NT2/D1 (cell line): Measurements from ENCODE around the gene KIF6.
"Not testable (repeated sequence)": the region's sequence is repeated elsewhere in the genome, so short reads cannot be mapped to it uniquely, and the experiment has no call there.

Experiments
- YY1 ChIP-seq: IDR thresholded peaks from 2 replicates; pipeline ENCODE4 v1.6.1; 2011; ENCODE audit not compliant: insufficient read length, insufficient read depth
- ZNF274 ChIP-seq: IDR thresholded peaks from 2 replicates; pipeline ENCODE4 v1.6.1; 2011; ENCODE audit warnings: mild to moderate bottlenecking, low read depth, low read length

- TF ChIP-seq YY1, ZNF274: not testable (repeated sequence)
Measured at GRCh38 chr6:39502362-39502955, 222.7 kb downstream of the KIF6 start.
